ENCODE measurements around the gene THEM4. TPM values are rescaled to one million over a fixed set of nuclear protein-coding genes. Genes with fewer than 3 reads are reported as not detected.
A peak's percentile ranks its signal among the peaks of the same experiment; 100 is the strongest.
"Not testable (repeated sequence)": the region's sequence is repeated elsewhere in the genome, so short reads cannot be mapped to it uniquely, and the experiment has no call there.

THEM4 gene
- total RNA-seq, 2 donors from 2014 or later, result 42.2 to 57.3 TPM

GRCh38 chr1:151855933-151856332 is 53.4 kb downstream of the THEM4 start:
- no peak for DNase-seq
- H3K27ac Mint-ChIP-seq, result no peak overlapping the region
- peaks cover 10% of the 10 kb centered on the region for H3K4me1 Mint-ChIP-seq
- no peaks in the 10 kb centered on the region for H3K9me3 ChIP-seq (ENCODE audit: control insufficient read depth, low read length, poor library complexity, severe bottlenecking)
- H3K27me3 Mint-ChIP-seq, result no peaks in the 10 kb centered on the region
- ATAC-seq, result no peak
- H3K36me3 Mint-ChIP-seq (ENCODE audit: low read depth), result peaks cover 4% of the 10 kb centered on the region
- H3K4me3 Mint-ChIP-seq, result no peak overlapping the region

DNA sequence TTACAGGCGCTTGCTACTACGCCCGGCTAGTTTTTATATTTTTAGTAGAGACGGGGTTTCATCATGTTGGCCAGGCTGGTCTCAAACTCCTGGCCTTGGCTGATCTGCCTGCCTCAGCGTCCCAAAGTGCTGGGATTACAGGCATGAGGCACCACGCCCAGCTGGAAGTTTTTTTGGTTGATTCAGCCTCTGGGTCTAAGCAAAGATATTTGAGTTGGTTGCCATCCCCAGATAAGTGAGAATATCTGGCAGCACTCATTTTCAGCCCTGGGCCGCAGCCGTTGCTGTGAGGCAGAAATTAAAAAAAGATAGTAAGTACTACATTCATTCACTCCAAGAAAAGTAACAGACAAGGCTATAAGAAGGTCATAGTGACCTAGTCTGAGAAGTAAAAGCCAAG is 53.8 kb downstream of the THEM4 start:
- H3K4me1 Mint-ChIP-seq, result peaks cover 11% of the 10 kb centered on the region
- H3K9me3 ChIP-seq (ENCODE audit: control insufficient read depth, low read length, poor library complexity, severe bottlenecking); H3K27me3 Mint-ChIP-seq; H3K36me3 Mint-ChIP-seq (ENCODE audit: low read depth); H3K27ac Mint-ChIP-seq; ATAC-seq; DNase-seq; H3K4me3 Mint-ChIP-seq: not testable (repeated sequence)

DNA sequence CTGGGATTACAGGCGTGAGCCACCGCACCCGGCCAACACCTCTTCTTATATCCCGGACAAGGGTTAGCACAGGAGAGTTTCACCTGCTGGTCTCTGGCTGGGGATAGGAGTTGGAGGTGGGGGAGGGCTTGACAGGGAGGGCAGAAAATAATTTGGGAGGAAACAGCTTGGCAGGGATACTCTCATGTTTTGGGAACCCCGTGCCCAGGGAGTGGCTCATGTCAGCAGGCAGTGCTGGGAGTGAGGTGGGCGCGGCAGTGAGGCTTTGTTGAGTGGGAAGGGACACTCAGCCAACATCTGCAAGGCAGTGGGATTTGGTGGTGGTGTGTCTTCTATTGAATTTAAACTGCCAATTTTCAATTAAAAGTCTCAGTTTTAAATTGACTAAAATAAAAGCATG is 54.7 kb downstream of the THEM4 start:
- H3K36me3 Mint-ChIP-seq (ENCODE audit: low read depth), result peaks cover 4% of the 10 kb centered on the region

DNA sequence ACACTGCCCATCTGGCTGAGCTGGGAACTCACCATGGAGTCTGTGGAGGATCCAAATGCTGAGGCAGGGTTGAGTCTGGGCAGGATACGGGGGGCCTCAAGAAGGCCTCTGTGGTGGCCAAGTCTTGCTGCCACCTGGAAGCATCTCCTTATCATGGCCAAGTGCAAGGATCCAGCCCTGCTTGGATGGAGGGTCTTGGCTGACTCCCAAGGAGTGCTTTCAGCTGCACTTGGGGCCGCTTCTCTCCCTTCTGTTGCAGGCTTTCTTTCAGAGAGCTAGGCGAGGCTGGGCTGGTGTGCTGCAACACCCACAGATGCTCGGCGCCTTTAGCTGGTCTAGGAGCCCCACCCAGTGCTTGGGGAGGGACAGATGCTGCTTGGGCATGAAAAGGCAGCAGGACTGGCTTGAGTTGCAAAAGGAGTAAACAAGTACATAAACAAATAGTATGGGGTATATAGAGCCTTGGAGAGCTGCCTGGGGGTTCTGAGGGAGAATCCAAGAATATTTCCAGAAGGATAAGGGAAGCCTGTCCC is 55.8 kb downstream of the THEM4 start, which contains the start of gene THEM5:
Gene THEM5 (minus strand): TSS at position 302 of the 533 bp plus-strand sequence. CDS start 147 bp downstream, at position 155.
- DNase-seq (no peak), ATAC-seq (no peak)
- Mint-ChIP-seq H3K27ac (peak within 1 kb of the TSS; percentile 27), H3K36me3 (ENCODE audit: low read depth) (peaks cover 4% of the 10 kb centered on the region), H3K4me1 (peaks cover 16% of the 10 kb centered on the region), H3K27me3 (no peaks in the 10 kb centered on the region), H3K4me3 (no peak within 1 kb of the TSS)
- no peaks in the 10 kb centered on the region for H3K9me3 ChIP-seq (ENCODE audit: control insufficient read depth, low read length, poor library complexity, severe bottlenecking)

More for the DNA sequence above, 54.7 kb downstream of the THEM4 start:
- no peaks in the 10 kb centered on the region for H3K27me3 Mint-ChIP-seq
- H3K27ac Mint-ChIP-seq, result no peak overlapping the region
- ATAC-seq (no peak), DNase-seq (no peak)
- H3K4me1 Mint-ChIP-seq, result peaks cover 11% of the 10 kb centered on the region
- no peaks in the 10 kb centered on the region for H3K9me3 ChIP-seq (ENCODE audit: control insufficient read depth, low read length, poor library complexity, severe bottlenecking)
- no peak overlapping the region for H3K4me3 Mint-ChIP-seq

GRCh38 chr1:151852733-151853132 is 56.6 kb downstream of the THEM4 start:
- H3K27ac Mint-ChIP-seq, result no peak overlapping the region
- H3K36me3 Mint-ChIP-seq (ENCODE audit: low read depth), result peaks cover 4% of the 10 kb centered on the region
- DNase-seq (no peak), ATAC-seq (no peak)
- no peak overlapping the region for H3K4me3 Mint-ChIP-seq
- H3K9me3 ChIP-seq (ENCODE audit: control insufficient read depth, low read length, poor library complexity, severe bottlenecking), result no peaks in the 10 kb centered on the region
- H3K4me1 Mint-ChIP-seq, result peaks cover 14% of the 10 kb centered on the region
- no peaks in the 10 kb centered on the region for H3K27me3 Mint-ChIP-seq

GRCh38 chr1:151851886-151852285 is 57.4 kb downstream of the THEM4 start:
- H3K27me3 Mint-ChIP-seq, result no peaks in the 10 kb centered on the region

DNA sequence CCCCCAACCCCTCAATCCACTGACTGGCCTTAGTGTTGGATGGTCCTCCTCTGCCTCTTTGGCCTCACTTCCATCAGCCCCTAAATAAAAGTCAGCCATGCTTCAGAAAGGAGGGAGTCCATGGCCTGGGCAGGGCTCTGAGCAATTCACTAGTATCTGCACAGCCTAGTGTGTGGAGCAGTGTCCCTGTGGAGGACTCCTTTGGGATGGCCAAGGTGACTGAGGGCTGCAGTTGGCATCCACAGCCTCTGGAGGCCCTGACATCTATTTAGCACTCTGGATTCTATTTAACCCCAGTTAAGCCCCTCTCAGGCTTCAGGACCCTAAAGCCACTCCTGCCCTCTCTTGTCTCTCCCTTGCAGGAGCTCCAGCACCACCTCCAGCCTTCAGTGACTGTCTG is 59.4 kb downstream of the THEM4 start:
- H3K27me3 Mint-ChIP-seq, result no peaks in the 10 kb centered on the region
- H3K4me3 Mint-ChIP-seq, result no peak overlapping the region
- DNase-seq, result no peak
- H3K9me3 ChIP-seq (ENCODE audit: control insufficient read depth, low read length, poor library complexity, severe bottlenecking), result no peaks in the 10 kb centered on the region
- peaks cover 25% of the 10 kb centered on the region for H3K4me1 Mint-ChIP-seq
- peak overlapping the region; percentile 72 for H3K27ac Mint-ChIP-seq
- ATAC-seq, result no peak
- peaks cover 12% of the 10 kb centered on the region for H3K36me3 Mint-ChIP-seq (ENCODE audit: low read depth)

More at GRCh38 chr1:151851886-151852285, 57.4 kb downstream of the THEM4 start:
- no peaks in the 10 kb centered on the region for H3K9me3 ChIP-seq (ENCODE audit: control insufficient read depth, low read length, poor library complexity, severe bottlenecking)
- Mint-ChIP-seq H3K27ac (peak overlapping the region; percentile 83), H3K36me3 (ENCODE audit: low read depth) (peaks cover 4% of the 10 kb centered on the region), H3K4me3 (no peak overlapping the region), H3K4me1 (peaks cover 11% of the 10 kb centered on the region)
- ATAC-seq (no peak), DNase-seq (no peak)

DNA sequence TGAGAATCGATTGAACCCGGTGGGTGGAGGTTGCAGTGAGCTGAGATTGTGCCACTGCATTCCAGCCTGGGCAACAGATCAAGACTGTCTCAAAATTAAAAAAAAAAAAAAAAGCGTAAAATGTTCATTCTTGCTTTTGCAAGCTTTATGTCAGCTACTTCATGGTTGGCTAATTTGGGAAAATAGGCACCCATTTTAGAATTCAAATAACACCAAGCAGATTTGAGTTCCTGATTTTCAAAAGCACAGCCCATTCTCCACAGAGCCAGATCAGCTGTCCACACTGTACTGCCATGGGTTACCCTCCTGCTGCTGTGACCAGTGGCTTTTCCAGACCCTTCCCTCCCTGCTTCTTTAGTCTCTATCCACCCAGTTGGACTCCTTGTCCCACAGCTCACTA is 60.2 kb downstream of the THEM4 start:
- DNase-seq (no peak), ATAC-seq (no peak)
- H3K36me3 Mint-ChIP-seq (ENCODE audit: low read depth), result peaks cover 14% of the 10 kb centered on the region
- H3K4me1 Mint-ChIP-seq, result peaks cover 31% of the 10 kb centered on the region
- H3K27me3 Mint-ChIP-seq, result no peaks in the 10 kb centered on the region
- H3K27ac Mint-ChIP-seq, result peak overlapping the region; percentile 72
- no peaks in the 10 kb centered on the region for H3K9me3 ChIP-seq (ENCODE audit: control insufficient read depth, low read length, poor library complexity, severe bottlenecking)
- no peak overlapping the region for H3K4me3 Mint-ChIP-seq

GRCh38 chr1:151847867-151848596 is 61.3 kb downstream of the THEM4 start:
- Mint-ChIP-seq H3K4me3 (no peak overlapping the region), H3K27ac (peak overlapping the region; percentile 43), H3K36me3 (ENCODE audit: low read depth) (peaks cover 14% of the 10 kb centered on the region), H3K27me3 (no peaks in the 10 kb centered on the region), H3K4me1 (peaks cover 34% of the 10 kb centered on the region)
- no peak for DNase-seq
- no peak for ATAC-seq
- no peaks in the 10 kb centered on the region for H3K9me3 ChIP-seq (ENCODE audit: control insufficient read depth, low read length, poor library complexity, severe bottlenecking)

GRCh38 chr1:151846686-151847237 is 62.5 kb downstream of the THEM4 start:
- H3K4me1 Mint-ChIP-seq, result peaks cover 34% of the 10 kb centered on the region
- peak overlapping the region; percentile 33 for H3K4me3 Mint-ChIP-seq
- peaks cover 13% of the 10 kb centered on the region for H3K36me3 Mint-ChIP-seq (ENCODE audit: low read depth)
- H3K27me3 Mint-ChIP-seq, result no peaks in the 10 kb centered on the region
- peak overlapping the region; percentile 93 for H3K27ac Mint-ChIP-seq
- no peak for DNase-seq
- H3K9me3 ChIP-seq (ENCODE audit: control insufficient read depth, low read length, poor library complexity, severe bottlenecking), result no peaks in the 10 kb centered on the region
- peak; percentile 32 for ATAC-seq

GRCh38 chr1:151846062-151846568 is 63.2 kb downstream of the THEM4 start:
- peaks cover 32% of the 10 kb centered on the region for H3K4me1 Mint-ChIP-seq
- no peaks in the 10 kb centered on the region for H3K27me3 Mint-ChIP-seq
- H3K36me3 Mint-ChIP-seq (ENCODE audit: low read depth), result peaks cover 10% of the 10 kb centered on the region
- ATAC-seq, result peak; percentile 61
- H3K27ac Mint-ChIP-seq, result peak overlapping the region; percentile 93
- DNase-seq, result no peak
- H3K9me3 ChIP-seq (ENCODE audit: control insufficient read depth, low read length, poor library complexity, severe bottlenecking), result no peaks in the 10 kb centered on the region
- H3K4me3 Mint-ChIP-seq, result peak overlapping the region; percentile 33

- Mint-ChIP-seq H3K4me3 (no peak overlapping the region), H3K27me3 (no peaks in the 10 kb centered on the region), H3K27ac (peak overlapping the region; percentile 21), H3K36me3 (ENCODE audit: low read depth) (peaks cover 10% of the 10 kb centered on the region), H3K4me1 (peaks cover 41% of the 10 kb centered on the region)
- DNase-seq (no peak), ATAC-seq (no peak)
- H3K9me3 ChIP-seq (ENCODE audit: control insufficient read depth, low read length, poor library complexity, severe bottlenecking), result no peaks in the 10 kb centered on the region
These were observed 65.9 kb downstream of the THEM4 start for GRCh38 chr1:151843398-151843797.

GRCh38 chr1:151841141-151841540 is 68.2 kb downstream of the THEM4 start:
- Mint-ChIP-seq H3K4me1 (peaks cover 50% of the 10 kb centered on the region), H3K36me3 (ENCODE audit: low read depth) (peaks cover 8% of the 10 kb centered on the region), H3K4me3 (peak overlapping the region; percentile 91), H3K27me3 (no peaks in the 10 kb centered on the region), H3K27ac (peak overlapping the region; percentile 97)
- ATAC-seq (no peak), DNase-seq (no peak)
- H3K9me3 ChIP-seq (ENCODE audit: control insufficient read depth, low read length, poor library complexity, severe bottlenecking), result no peaks in the 10 kb centered on the region

Measured in T-helper 17 cell (primary cell).